Lower lobe of right lung (tissue), 2 donors: ENCODE measurements around the gene MYEOV. TPM values are rescaled to one million over a fixed set of nuclear protein-coding genes. Genes with fewer than 3 reads are reported as not detected.
A peak's percentile ranks its signal among the peaks of the same experiment; 100 is the strongest.

Experiments used
- ATAC-seq, 2 donors: fragments of 200-7000 bp; cut with Tn5 transposase; one replicate each; pipeline ENCODE4 v1.9.1; 2020 to 2022; ENCODE audit warnings: mild to moderate bottlenecking in 2 of 2, moderate library complexity in 2 of 2
- DNase-seq: peaks from one replicate; pipeline ENCODE4 v3.0.0-alpha.2; 2020
- H3K27ac ChIP-seq: fragments of 200-600 bp; one replicate; pipeline ENCODE4 v1.8.0; 2022
- H3K27me3 ChIP-seq: fragments of 200-600 bp; one replicate; pipeline ENCODE4 v1.8.0; 2022; ENCODE audit warnings: low read depth
- H3K36me3 ChIP-seq: fragments of 200-600 bp; one replicate; pipeline ENCODE4 v1.8.0; 2022; ENCODE audit warnings: mild to moderate bottlenecking
- H3K4me1 ChIP-seq: fragments of 200-600 bp; one replicate; pipeline ENCODE4 v1.8.0; 2022
- H3K4me3 ChIP-seq: fragments of 200-600 bp; one replicate; pipeline ENCODE4 v1.8.0; 2022; ENCODE audit warnings: mild to moderate bottlenecking
- H3K9me3 ChIP-seq: fragments of 200-600 bp; one replicate; pipeline ENCODE4 v1.8.0; 2022
- CTCF ChIP-seq: fragments of 200-600 bp; IDR thresholded peaks from one replicate; pipeline ENCODE4 v1.8.0; 2022; ENCODE audit warnings: antibody characterized with exemption, mild to moderate bottlenecking
- intact Hi-C: fragments of 100-400 bp; cut with DNase I; formaldehyde crosslinking; loops from one replicate; pipeline ENCODE4 v1.11.0; 2022
- total RNA-seq: library from RNA; stranded (reverse); fragmentation: NEBNext Ultra II Directional; extraction: Animal tissue kit (Norgen Biotek cat#: 25700); gene quantifications from one replicate; pipeline ENCODE4 v1.2.1, GENCODE V29; 2021
- donor health status: DM: no; HTN: yes; CAD: no; lungs with severe emphysema.

MYEOV gene
- total RNA-seq, 1 donor from 2014 or later: 1.2 TPM

GRCh38 chr11:69287968-69288882 lies 5.7 kb upstream of the MYEOV start:
- Histone ChIP-seq H3K27me3 (no peaks in the 10 kb centered on the region), H3K4me1 (peaks cover 31% of the 10 kb centered on the region), H3K9me3 (no peaks in the 10 kb centered on the region), H3K4me3 (peak overlapping the region; percentile 2), H3K36me3 (no peaks in the 10 kb centered on the region), H3K27ac (no peak overlapping the region)
- ATAC-seq: peak; percentile 93 to 95
- DNase-seq: peak; percentile 83
- no peak for TF ChIP-seq CTCF
- intact Hi-C loops: no loop called here

DNA sequence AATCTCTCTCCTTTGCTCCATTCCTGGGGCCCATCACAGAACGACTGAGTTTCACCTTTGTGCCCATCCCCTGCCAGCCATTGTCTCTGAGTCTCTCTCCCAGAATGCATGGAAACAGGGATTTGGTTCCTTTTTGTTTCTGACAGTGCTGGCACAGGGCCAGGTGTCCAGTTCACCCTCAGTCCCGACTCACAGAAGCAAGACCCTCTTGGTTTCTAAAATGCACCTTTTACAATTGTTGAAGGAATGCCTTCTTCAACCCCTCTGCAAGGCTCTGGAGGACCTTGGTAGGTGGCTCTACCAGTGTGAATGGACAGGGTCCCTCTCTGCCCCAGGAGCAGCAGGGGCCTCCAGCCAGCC lies 5.1 kb upstream of the MYEOV start:
- ATAC-seq (no peak), DNase-seq (no peak)
- Histone ChIP-seq H3K27me3 (no peaks in the 10 kb centered on the region), H3K4me3 (no peak overlapping the region), H3K27ac (no peak overlapping the region), H3K36me3 (no peaks in the 10 kb centered on the region), H3K4me1 (peaks cover 38% of the 10 kb centered on the region), H3K9me3 (no peaks in the 10 kb centered on the region)
- intact Hi-C loops: no loop called here
- no peak for TF ChIP-seq CTCF

GRCh38 chr11:69290806-69291205 lies 3.1 kb upstream of the MYEOV start:
- TF ChIP-seq CTCF: no peak
- intact Hi-C loops: loop anchor here (10.0 kb wide), 1 partner anchor 354 kb away; the partner anchor contains the start of gene CCND1

DNA sequence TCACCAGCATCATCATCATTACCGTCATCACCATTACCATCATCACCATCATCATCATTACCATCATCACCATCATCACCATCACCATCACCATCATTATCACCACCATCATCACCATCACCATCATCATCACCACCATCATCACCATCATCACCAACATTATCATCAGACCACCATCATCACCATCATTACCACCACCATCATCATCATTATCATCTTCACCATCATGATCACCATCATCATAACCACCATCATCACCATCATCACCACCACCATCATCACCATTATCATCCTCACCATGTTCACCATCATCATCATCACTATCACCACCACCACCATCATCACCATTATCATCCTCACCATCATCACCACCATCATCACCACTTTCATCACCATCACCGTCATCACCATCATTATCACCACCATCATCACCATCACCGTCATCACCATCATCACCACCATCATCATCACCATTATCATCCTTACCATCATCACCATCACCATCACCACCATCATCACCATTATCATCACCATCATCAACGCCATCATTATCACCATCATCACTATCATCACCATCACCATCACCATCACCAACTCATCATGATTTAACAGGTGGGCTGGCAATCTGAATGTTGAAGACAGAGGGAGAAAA lies 2.4 kb upstream of the MYEOV start:
- Histone ChIP-seq H3K4me3 (no peak overlapping the region), H3K4me1 (peaks cover 54% of the 10 kb centered on the region), H3K36me3 (no peaks in the 10 kb centered on the region), H3K27me3 (no peaks in the 10 kb centered on the region), H3K9me3 (no peaks in the 10 kb centered on the region), H3K27ac (no peak overlapping the region)
- ATAC-seq (no peak), DNase-seq (no peak)
- intact Hi-C loops: loop anchor here (10.0 kb wide), 1 partner anchor 353 kb away; the partner anchor contains the start of gene CCND1
- no peak for TF ChIP-seq CTCF

More at GRCh38 chr11:69290806-69291205, 3.1 kb upstream of the MYEOV start:
- DNase-seq (peak; percentile 19), ATAC-seq (no peak)
- H3K27me3 ChIP-seq: no peaks in the 10 kb centered on the region
- H3K4me3 ChIP-seq: no peak overlapping the region
- no peaks in the 10 kb centered on the region for H3K9me3 ChIP-seq
- H3K27ac ChIP-seq: no peak overlapping the region
- no peaks in the 10 kb centered on the region for H3K36me3 ChIP-seq
- H3K4me1 ChIP-seq: peaks cover 46% of the 10 kb centered on the region

- Histone ChIP-seq H3K27me3 (no peaks in the 10 kb centered on the region), H3K9me3 (no peaks in the 10 kb centered on the region), H3K27ac (no peak overlapping the region), H3K4me1 (peaks cover 61% of the 10 kb centered on the region), H3K36me3 (no peaks in the 10 kb centered on the region), H3K4me3 (no peak overlapping the region)
- peak; percentile 89 for TF ChIP-seq CTCF
- DNase-seq (peak; percentile 54), ATAC-seq (no peak)
- intact Hi-C loops: loop anchor here (10.0 kb wide), 1 partner anchor 353 kb away; the partner anchor contains the start of gene CCND1
Observed at GRCh38 chr11:69292221-69292648, 1.7 kb upstream of the MYEOV start.
